CD4-positive, alpha-beta T cell treated with Interleukin-15 for 1 hour (primary cell): Measurements from ENCODE around the gene ANKRD11.
"Not testable (repeated sequence)": the region's sequence is repeated elsewhere in the genome, so short reads cannot be mapped to it uniquely, and the experiment has no call there.

Experiments
- DNase-seq: peaks from one replicate; pipeline ENCODE4 v3.0.0-alpha.2; 2020

ANKRD11 gene

GRCh38 chr16:89311636-89312035 is 178.7 kb downstream of the ANKRD11 start:
- no peak for DNase-seq

GRCh38 chr16:89309438-89310122 is 180.8 kb downstream of the ANKRD11 start:
- DNase-seq = no peak

- DNase-seq = no peak
Measured at GRCh38 chr16:89308391-89309333, 181.7 kb downstream of the ANKRD11 start.

- no peak for DNase-seq
Measured at GRCh38 chr16:89307421-89307805, 182.9 kb downstream of the ANKRD11 start.

GRCh38 chr16:89306457-89307420 is 183.6 kb downstream of the ANKRD11 start:
- DNase-seq = not testable (repeated sequence)

GRCh38 chr16:89304941-89305705 is 185.2 kb downstream of the ANKRD11 start:
- DNase-seq = no peak

- DNase-seq = no peak
Measured at GRCh38 chr16:89304181-89304851, 186.0 kb downstream of the ANKRD11 start.

- DNase-seq = no peak
Measured at GRCh38 chr16:89303617-89304016, 186.7 kb downstream of the ANKRD11 start.

- DNase-seq = no peak
Measured at GRCh38 chr16:89300976-89301360, 189.4 kb downstream of the ANKRD11 start.

- DNase-seq = no peak
Measured at GRCh38 chr16:89300311-89300975, 189.9 kb downstream of the ANKRD11 start.

- DNase-seq = not testable (repeated sequence)
Measured at GRCh38 chr16:89299357-89300111, 190.8 kb downstream of the ANKRD11 start.

- DNase-seq = no peak
Measured at GRCh38 chr16:89298623-89299225, 191.6 kb downstream of the ANKRD11 start.

GRCh38 chr16:89297910-89298545 is 192.3 kb downstream of the ANKRD11 start:
- no peak for DNase-seq

GRCh38 chr16:89297156-89297874 is 193.0 kb downstream of the ANKRD11 start:
- no peak for DNase-seq

GRCh38 chr16:89295915-89296314 is 194.4 kb downstream of the ANKRD11 start:
- DNase-seq = no peak

GRCh38 chr16:89295071-89295900 is 195.1 kb downstream of the ANKRD11 start:
- DNase-seq = no peak

- DNase-seq = no peak
Measured at GRCh38 chr16:89294486-89294885, 195.9 kb downstream of the ANKRD11 start.
